HCT116 (cell line): Measurements from ENCODE around the gene SORCS2. TPM values are rescaled to one million over a fixed set of nuclear protein-coding genes. Genes with fewer than 3 reads are reported as not detected.

ENCODE experiments used
- ATAC-seq: fragments of 200-7000 bp; cut with Tn5 transposase; 2 replicates; pipeline ENCODE4 v1.9.1; 2020; ENCODE audit warnings: mild to moderate bottlenecking, moderate library complexity
- BruUV-seq: library from RNA; stranded (reverse); fragments of 400-500 nt; replicated peaks from 2 replicates; lab custom pipeline; 2021; lab: Mats Ljungman, UMichigan
- CTCF ChIA-PET: fragments of 300-600 bp; sonication (Branson Sonifier 250); formaldehyde crosslinking; loops from one replicate; lab custom pipeline; 2021; ENCODE audit warnings: antibody characterized with exemption; lab: Charles Lee
- POLR2A ChIA-PET: fragments of 300-600, 350-600 bp; sonication (Branson Sonifier 250); formaldehyde crosslinking; loops from one replicate; lab custom pipeline; 2021; ENCODE audit warnings: antibody characterized with exemption; lab: Charles Lee
- RAD21 ChIA-PET, 2 experiments: fragments of 300-600 bp; sonication (Branson Sonifier 250); formaldehyde crosslinking; loops; one replicate each; lab custom pipeline; 2023; ENCODE audit warnings: low total read pairs in 2 of 2; ENCODE audit not compliant: uncharacterized antibody in 2 of 2, unreplicated experiment in 2 of 2, low non-redundant PET in 1 of 2; lab: Charles Lee
- DNase-seq: peaks from one replicate; pipeline ENCODE4 v3.0.0-alpha.2; 2010; ENCODE audit warnings: low read depth, low spot score
- H2AFZ ChIP-seq: fragments of 200-600 bp; shearing (Covaris generic), sonication (generic); 2 replicates; pipeline ENCODE4 v1.6.1; 2017; ENCODE audit warnings: low read depth, mixed run types, mixed read lengths, antibody characterized with exemption, low read length; ENCODE audit not compliant: poor library complexity, severe bottlenecking
- H3K27ac ChIP-seq: 2 replicates; pipeline ENCODE4 v1.5.1; 2012; ENCODE audit warnings: low read depth, low read length
- H3K27me3 ChIP-seq: fragments of 200-600 bp; sonication (generic); 2 replicates; pipeline ENCODE4 v1.6.1; 2016; ENCODE audit warnings: mixed run types, low read length, mixed read lengths; ENCODE audit not compliant: insufficient read depth
- H3K36me3 ChIP-seq, 2 experiments: fragments of 200-500 bp in 1 of 2; fragments of 200-600 bp in 1 of 2; sonication (Bioruptor generic) in 1 of 2; sonication (generic) in 1 of 2; 2 replicates each; pipeline versions ENCODE4 v1.5.1 to v1.6.1; 2014 to 2016; ENCODE audit warnings: low read length in 2 of 2, inconsistent platforms in 1 of 2, mixed read lengths in 1 of 2, mixed run types in 1 of 2; ENCODE audit not compliant: insufficient read depth in 2 of 2, control insufficient read depth in 1 of 2
- H3K4me1 ChIP-seq, 2 experiments: fragments of 200-600 bp in 1 of 2; sonication (generic) in 1 of 2; 2 replicates each; pipeline versions ENCODE4 v1.5.1 to v1.6.1; 2012 to 2017; ENCODE audit warnings: low read length in 2 of 2, inconsistent platforms in 1 of 2, mild to moderate bottlenecking in 1 of 2, mixed read lengths in 1 of 2, mixed run types in 1 of 2, moderate library complexity in 1 of 2; ENCODE audit not compliant: insufficient read depth in 2 of 2, control insufficient read depth in 1 of 2
- H3K4me2 ChIP-seq: fragments of 200-600 bp; sonication (generic); 2 replicates; pipeline ENCODE4 v1.6.1; 2017; ENCODE audit warnings: mixed run types, low read length, mixed read lengths
- H3K4me3 ChIP-seq, 2 experiments: fragments of 200-600 bp in 1 of 2; sonication (generic) in 1 of 2; replicated peaks in 1 of 2; 2 replicates each; pipeline ENCODE4 v1.5.1; 2011 to 2016; ENCODE audit warnings: low read length in 2 of 2, control low read depth in 1 of 2, low read depth in 1 of 2, mild to moderate bottlenecking in 1 of 2, mixed read lengths in 1 of 2, mixed run types in 1 of 2
- H3K79me2 ChIP-seq: fragments of 200-600 bp; sonication (generic); 2 replicates; pipeline ENCODE4 v1.6.1; 2017; ENCODE audit warnings: mild to moderate bottlenecking, mixed run types, low read length, moderate library complexity, mixed read lengths; ENCODE audit not compliant: insufficient read depth
- H3K9ac ChIP-seq: fragments of 200-600 bp; sonication (generic); 2 replicates; pipeline ENCODE4 v1.6.1; 2016; ENCODE audit warnings: low read length, mixed read lengths
- H3K9me2 ChIP-seq: fragments of 200-600 bp; sonication (generic), shearing (Covaris generic); 2 replicates; pipeline ENCODE4 v1.6.1; 2017; ENCODE audit warnings: mixed run types, mild to moderate bottlenecking, moderate library complexity; ENCODE audit not compliant: insufficient read depth
- H3K9me3 ChIP-seq, 2 experiments: fragments of 200-500 bp in 1 of 2; fragments of 200-600 bp in 1 of 2; sonication (Bioruptor generic) in 1 of 2; sonication (generic) in 1 of 2; 2 replicates each; pipeline ENCODE4 v1.6.1; 2014 to 2017; ENCODE audit warnings: low read length in 2 of 2, mixed read lengths in 2 of 2, inconsistent platforms in 1 of 2, low read depth in 1 of 2, mild to moderate bottlenecking in 1 of 2, mixed run types in 1 of 2, moderate library complexity in 1 of 2; ENCODE audit not compliant: control insufficient read depth in 1 of 2, insufficient read depth in 1 of 2
- H4K20me1 ChIP-seq: fragments of 200-600 bp; sonication (generic), shearing (Covaris generic); 2 replicates; pipeline ENCODE4 v1.6.1; 2017; ENCODE audit warnings: mixed run types, mild to moderate bottlenecking, moderate library complexity; ENCODE audit not compliant: insufficient read depth
- ATF3 ChIP-seq: IDR thresholded peaks from 2 replicates; pipeline ENCODE4 v1.6.1; 2012
- CBX3 ChIP-seq: IDR thresholded peaks from 2 replicates; pipeline ENCODE4 v1.6.1; 2012; ENCODE audit warnings: low read depth
- CEBPB ChIP-seq: IDR thresholded peaks from 2 replicates; pipeline ENCODE4 v1.6.1; 2012; ENCODE audit warnings: low read depth
- CTCF ChIP-seq, 3 experiments: fragments of 200-600 bp in 1 of 3; sonication (generic) in 1 of 3; IDR thresholded peaks in 2 of 3; conservative IDR thresholded peaks in 1 of 3; 2 replicates each; pipeline ENCODE4 v1.5.1; 2012 to 2017; ENCODE audit warnings: low read depth in 2 of 3, low read length in 2 of 3, antibody characterized with exemption in 1 of 3, borderline replicate concordance in 1 of 3, control low read depth in 1 of 3, mild to moderate bottlenecking in 1 of 3, mixed read lengths in 1 of 3, mixed run types in 1 of 3, moderate library complexity in 1 of 3; ENCODE audit not compliant: insufficient read depth in 1 of 3
- EZH2 ChIP-seq: fragments of 200-600 bp; sonication (generic); IDR thresholded peaks from 2 replicates; pipeline ENCODE4 v1.6.1; 2017; ENCODE audit warnings: antibody characterized with exemption, mixed run types
- EZH2phosphoT487 ChIP-seq: fragments of 200-600 bp; IDR thresholded peaks from 2 replicates; pipeline ENCODE4 v1.6.1; 2018; ENCODE audit warnings: antibody characterized with exemption, borderline replicate concordance
- FOSL1 ChIP-seq: IDR thresholded peaks from 2 replicates; pipeline ENCODE4 v1.6.1; 2012; ENCODE audit warnings: low read depth
- MAX ChIP-seq: IDR thresholded peaks from 2 replicates; pipeline ENCODE4 v1.6.1; 2012
- POLR2A ChIP-seq: IDR thresholded peaks from 2 replicates; pipeline ENCODE4 v1.7.0; 2011; ENCODE audit warnings: borderline replicate concordance; ENCODE audit not compliant: insufficient read depth, insufficient read length; ENCODE audit errors: extremely low read depth
- POLR2AphosphoS5 ChIP-seq: IDR thresholded peaks from 2 replicates; pipeline ENCODE4 v1.6.1; 2011; ENCODE audit warnings: mild to moderate bottlenecking, low read depth, low read length, moderate library complexity
- RAD21 ChIP-seq: IDR thresholded peaks from 2 replicates; pipeline ENCODE4 v1.6.1; 2012; ENCODE audit warnings: low read depth, mild to moderate bottlenecking
- REST ChIP-seq: IDR thresholded peaks from 2 replicates; pipeline ENCODE4 v1.6.1; 2012; ENCODE audit warnings: low read depth
- SIN3A ChIP-seq: IDR thresholded peaks from 2 replicates; pipeline ENCODE4 v1.6.1; 2012; ENCODE audit warnings: low read depth
- SP1 ChIP-seq: IDR thresholded peaks from 2 replicates; pipeline ENCODE4 v1.6.1; 2012; ENCODE audit warnings: low read depth
- SRF ChIP-seq: IDR thresholded peaks from 2 replicates; pipeline ENCODE4 v1.6.1; 2012; ENCODE audit warnings: low read depth
- TCF7L2 ChIP-seq: IDR thresholded peaks from 2 replicates; pipeline ENCODE4 v1.7.0; 2011; ENCODE audit warnings: borderline replicate concordance, inconsistent platforms; ENCODE audit not compliant: insufficient read depth, insufficient read length; ENCODE audit errors: extremely low read depth
- YY1 ChIP-seq: IDR thresholded peaks from 2 replicates; pipeline ENCODE4 v1.6.1; 2011; ENCODE audit warnings: low read length, low read depth, moderate library complexity, mild to moderate bottlenecking; ENCODE audit not compliant: insufficient replicate concordance; ENCODE audit errors: extremely low read depth
- ZBTB33 ChIP-seq: IDR thresholded peaks from 2 replicates; pipeline ENCODE4 v1.6.1; 2011; ENCODE audit warnings: mild to moderate bottlenecking, low read length, moderate library complexity; ENCODE audit not compliant: insufficient replicate concordance; ENCODE audit errors: extremely low read depth
- intact Hi-C: fragments of 100-400 bp; cut with micrococcal nuclease; formaldehyde crosslinking; loops from 2 replicates; pipeline ENCODE4 v1.10.0; 2022
- total RNA-seq: library from RNA; stranded (reverse); gene quantifications from one replicate; pipeline ENCODE4 v1.2.1, GENCODE V29; 2021; ENCODE audit not compliant: unreplicated experiment

SORCS2 gene
- total RNA-seq, 1 experiment from 2014 or later, result 0.37 TPM

GRCh38 chr4:7712021-7712671 is 519.8 kb downstream of the SORCS2 start:
- RAD21 ChIA-PET, result no interaction called here

More at GRCh38 chr4:7712021-7712671, 519.8 kb downstream of the SORCS2 start:
- no peak for ATAC-seq
- Histone ChIP-seq H3K4me3 (no peak overlapping the region), H3K9me3 (peaks cover 0 to 4% of the 10 kb centered on the region in 2 experiments; a peak in 1 of 4 replicates), H4K20me1 (no peaks in the 10 kb centered on the region), H3K27ac (no peak overlapping the region), H3K27me3 (0 out of 2 replicates have a peak, but pooled peaks cover 6% of the 10 kb centered on the region), H2AFZ (no peak overlapping the region), H3K4me1 (no peaks in the 10 kb centered on the region), H3K79me2 (no peaks in the 10 kb centered on the region), H3K9ac (no peak overlapping the region), H3K4me2 (no peak overlapping the region), H3K9me2 (no peaks in the 10 kb centered on the region), H3K36me3 (no peaks in the 10 kb centered on the region)
- no peak for TF ChIP-seq TCF7L2
- no peak for TF ChIP-seq ATF3
- TF ChIP-seq YY1, result no peak
- no peak for TF ChIP-seq POLR2A
- TF ChIP-seq FOSL1, result no peak
- TF ChIP-seq EZH2phosphoT487, result no peak
- no peak for TF ChIP-seq POLR2AphosphoS5
- TF ChIP-seq REST, result no peak
- no peak for TF ChIP-seq ZBTB33
- TF ChIP-seq CEBPB, result no peak
- no peak for TF ChIP-seq CBX3
- TF ChIP-seq SP1, result no peak
- TF ChIP-seq EZH2, result no peak
- TF ChIP-seq SIN3A, result no peak
- TF ChIP-seq CTCF (IDR thresholded peaks at IDR 0.05 in 2 of 3, conservative IDR thresholded peaks at IDR 0.05 in 1 of 3; ENCODE audit: borderline replicate concordance in 1 of 3, insufficient read depth in 1 of 3, low read depth in 2 of 3, low read length in 2 of 3), result no peak
- no peak for TF ChIP-seq MAX
- no peak for TF ChIP-seq SRF
- no peak for TF ChIP-seq RAD21
- intact Hi-C loops, result no loop called here
- DNase-seq, result no peak
- ChIA-PET POLR2A (no interaction called here), CTCF (no interaction called here)
- no TSS peak for BruUV-seq
